Fibroblast of pulmonary artery (primary cell): ENCODE data around the gene MSI1.

Experiments used
- DNase-seq: peaks from one replicate; pipeline ENCODE4 v3.0.0-alpha.2; 2010; ENCODE audit warnings: low read depth
- H3K4me3 ChIP-seq: replicated peaks from 2 replicates; pipeline ENCODE4 v1.5.1; 2011; ENCODE audit warnings: low read depth, mild to moderate bottlenecking, control low read depth, low read length, moderate library complexity
- TF ChIP-seq, protein P1 (sequence below): IDR thresholded peaks from 2 replicates; pipeline ENCODE4 v1.5.1; 2011; ENCODE audit warnings: mild to moderate bottlenecking, control low read depth, low read length, inconsistent platforms; ENCODE audit errors: missing control alignments

The MSI1 gene

DNA sequence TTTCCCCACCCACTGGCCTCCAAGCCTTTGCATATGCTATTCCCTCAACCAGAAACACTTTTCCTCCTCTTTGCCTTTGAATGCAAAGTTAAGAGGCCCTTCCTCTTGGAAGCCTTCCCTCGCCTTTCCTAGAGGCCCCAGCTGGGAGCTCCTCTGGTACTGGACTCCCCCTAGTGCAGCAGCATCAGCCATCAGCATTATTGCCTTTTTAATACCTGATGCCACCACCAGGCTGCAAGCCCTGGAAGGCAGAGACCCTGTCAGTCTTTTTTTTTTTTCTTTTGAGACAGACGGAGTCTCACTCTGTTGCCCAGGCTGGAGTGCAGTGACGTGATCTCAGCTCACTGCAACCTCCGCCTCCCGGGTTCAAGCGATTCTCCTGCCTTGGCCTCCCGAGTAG is 22.3 kb downstream of the MSI1 start:
- no peak for DNase-seq

DNA sequence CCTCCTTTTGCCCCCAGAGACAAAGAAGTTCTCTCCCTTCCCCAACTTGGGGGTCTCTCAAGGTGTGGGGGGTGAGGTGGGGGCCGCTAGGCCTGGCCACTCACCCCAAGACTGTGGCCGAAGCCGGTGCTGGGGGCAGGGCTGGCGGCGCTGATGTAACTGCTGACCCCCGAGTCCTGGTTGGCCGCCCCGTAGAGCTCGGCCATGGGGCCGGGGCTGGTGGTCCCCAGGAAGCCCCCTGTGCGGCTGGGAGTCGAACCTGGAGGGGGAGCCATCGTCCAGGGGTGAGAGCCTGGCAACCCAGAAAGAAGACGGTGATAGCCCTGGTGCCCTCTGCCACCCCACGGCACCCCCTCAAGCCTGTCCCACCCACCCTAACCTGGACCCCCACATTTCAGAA is 22.9 kb downstream of the MSI1 start:
- TF ChIP-seq, protein P1, sequence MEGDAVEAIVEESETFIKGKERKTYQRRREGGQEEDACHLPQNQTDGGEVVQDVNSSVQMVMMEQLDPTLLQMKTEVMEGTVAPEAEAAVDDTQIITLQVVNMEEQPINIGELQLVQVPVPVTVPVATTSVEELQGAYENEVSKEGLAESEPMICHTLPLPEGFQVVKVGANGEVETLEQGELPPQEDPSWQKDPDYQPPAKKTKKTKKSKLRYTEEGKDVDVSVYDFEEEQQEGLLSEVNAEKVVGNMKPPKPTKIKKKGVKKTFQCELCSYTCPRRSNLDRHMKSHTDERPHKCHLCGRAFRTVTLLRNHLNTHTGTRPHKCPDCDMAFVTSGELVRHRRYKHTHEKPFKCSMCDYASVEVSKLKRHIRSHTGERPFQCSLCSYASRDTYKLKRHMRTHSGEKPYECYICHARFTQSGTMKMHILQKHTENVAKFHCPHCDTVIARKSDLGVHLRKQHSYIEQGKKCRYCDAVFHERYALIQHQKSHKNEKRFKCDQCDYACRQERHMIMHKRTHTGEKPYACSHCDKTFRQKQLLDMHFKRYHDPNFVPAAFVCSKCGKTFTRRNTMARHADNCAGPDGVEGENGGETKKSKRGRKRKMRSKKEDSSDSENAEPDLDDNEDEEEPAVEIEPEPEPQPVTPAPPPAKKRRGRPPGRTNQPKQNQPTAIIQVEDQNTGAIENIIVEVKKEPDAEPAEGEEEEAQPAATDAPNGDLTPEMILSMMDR = no peak
- no peak for DNase-seq
- no peak overlapping the region for H3K4me3 ChIP-seq

More for the DNA sequence above, 22.3 kb downstream of the MSI1 start:
- H3K4me3 ChIP-seq = no peak overlapping the region
- TF ChIP-seq, protein P1 = no peak

DNA sequence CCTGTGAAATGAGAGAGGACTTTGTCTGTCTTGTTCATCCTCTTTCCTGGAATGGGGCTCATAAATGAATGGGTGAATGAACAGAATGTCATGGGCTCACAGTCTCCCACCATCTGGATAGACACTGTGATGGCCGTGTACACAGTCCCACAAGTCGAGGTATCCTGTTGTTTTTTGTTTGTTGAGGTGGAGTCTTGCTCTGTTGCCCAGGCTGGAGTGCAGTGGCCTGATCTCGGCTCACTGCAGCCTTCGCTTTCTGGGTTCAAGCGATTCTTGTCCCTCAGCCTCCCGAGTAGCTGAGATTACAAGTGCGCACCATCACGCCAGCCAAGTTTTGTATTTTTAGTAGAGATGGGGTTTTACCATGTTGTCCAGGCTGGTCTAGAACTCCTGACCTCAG is 25.3 kb downstream of the MSI1 start:
- TF ChIP-seq, protein P1 = no peak
- no peak overlapping the region for H3K4me3 ChIP-seq
- no peak for DNase-seq

DNA sequence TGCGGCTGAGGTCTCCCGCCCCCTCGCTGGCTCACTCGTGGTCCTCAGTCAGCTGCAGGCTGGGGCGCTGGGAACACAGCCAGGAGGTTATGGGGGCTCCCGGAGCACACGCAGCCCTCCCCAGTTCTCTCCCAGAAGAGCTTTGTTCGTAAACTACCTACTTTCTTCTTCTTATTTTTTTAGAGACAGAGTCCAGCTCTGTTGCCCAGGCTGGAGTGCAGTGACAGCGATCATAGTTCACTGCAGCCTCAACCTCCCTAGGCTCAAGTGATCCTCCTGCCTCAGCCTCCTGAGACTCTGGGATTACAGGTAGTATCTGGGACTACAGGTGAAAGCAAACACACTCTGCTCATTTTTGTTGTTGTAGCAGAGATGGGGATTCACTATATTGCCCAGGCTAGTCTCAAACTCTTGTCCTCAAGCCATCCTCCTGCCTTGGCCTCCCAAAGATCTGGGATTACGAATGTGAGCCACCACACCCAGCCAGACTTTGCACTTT is 25.9 kb downstream of the MSI1 start:
- TF ChIP-seq, protein P1 = no peak
- no peak overlapping the region for H3K4me3 ChIP-seq
- no peak for DNase-seq

DNA sequence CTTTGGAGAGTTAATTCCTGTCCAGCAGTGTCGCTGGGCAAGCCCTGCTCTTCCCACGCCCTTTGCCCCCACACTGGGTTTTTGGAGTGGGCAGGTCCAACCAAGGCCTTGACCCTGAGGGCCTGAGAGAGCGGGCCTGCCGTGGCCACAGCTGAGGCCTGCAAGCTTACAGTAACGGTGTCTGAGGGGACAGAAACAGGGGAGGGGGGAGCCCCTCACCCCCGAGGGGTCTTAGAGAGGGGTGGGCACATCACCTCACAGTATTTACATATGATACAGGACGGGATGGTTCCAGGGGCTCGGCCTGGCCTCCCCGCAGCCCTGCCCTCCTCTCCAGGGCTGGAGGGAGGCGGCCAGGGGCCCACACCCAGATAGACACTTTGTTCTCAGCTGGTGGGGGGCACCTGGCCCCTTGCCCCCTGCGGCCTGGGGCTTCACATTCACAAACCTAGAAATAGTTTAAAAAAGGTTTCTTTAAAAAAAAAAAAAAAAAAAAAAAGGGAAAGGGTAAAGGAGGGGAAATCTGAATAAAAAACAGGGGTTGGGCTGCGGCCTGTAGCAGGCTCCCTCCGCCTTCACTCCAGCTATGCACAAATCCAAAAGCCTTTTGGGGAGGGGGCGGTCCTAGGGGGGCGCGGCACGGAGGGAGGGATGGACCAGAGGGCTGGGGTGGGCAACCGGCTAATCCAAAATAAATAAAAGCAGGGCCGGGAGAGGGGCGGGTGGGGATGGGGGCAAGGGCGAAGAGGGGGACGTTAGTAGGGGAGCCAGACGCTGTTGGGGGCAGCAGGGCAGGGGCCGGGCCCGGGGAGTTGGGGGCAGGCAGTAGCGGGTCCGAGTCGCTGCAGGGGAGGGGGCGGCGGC is 26.6 kb downstream of the MSI1 start:
- no peak for DNase-seq

DNA sequence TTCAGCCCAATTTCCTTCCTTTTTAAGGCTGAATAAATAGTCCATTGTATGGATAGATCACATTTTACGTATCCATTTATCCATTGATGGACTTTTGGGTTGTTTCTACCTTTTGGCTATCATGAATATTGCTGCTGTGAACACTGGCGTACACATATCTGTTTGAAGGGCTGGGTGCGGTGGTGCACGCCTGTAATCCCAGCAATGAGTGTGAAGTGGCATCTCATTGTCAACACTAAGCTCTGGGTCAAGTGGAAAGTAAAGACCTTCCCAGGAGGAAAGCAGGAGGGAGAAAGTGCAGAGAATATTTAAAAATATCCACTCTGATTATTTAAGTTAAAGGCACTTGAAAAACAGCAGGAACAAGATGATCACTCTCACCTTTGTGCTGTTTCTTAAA is 29.7 kb downstream of the MSI1 start:
- TF ChIP-seq, protein P1 = no peak
- DNase-seq = no peak

More for the DNA sequence above, 26.6 kb downstream of the MSI1 start:
- TF ChIP-seq, protein P1 = no peak
- no peak overlapping the region for H3K4me3 ChIP-seq

More for the DNA sequence above, 29.7 kb downstream of the MSI1 start:
- no peak overlapping the region for H3K4me3 ChIP-seq
